Subcutaneous adipose tissue (tissue), 4 donors: Measurements from ENCODE around the gene BID. TPM values are rescaled to one million over a fixed set of nuclear protein-coding genes. Genes with fewer than 3 reads are reported as not detected.

Source experiments
- total RNA-seq, 4 donors: library from RNA; depleted of rRNA; stranded (reverse); fragments of >200 nt; gene quantifications; one replicate each; pipeline ENCODE4 v1.1.0, GENCODE V29; 2016
- TF ChIP-seq, protein P1 (sequence below): fragments of 450-650 bp; IDR thresholded peaks from one replicate; pipeline ENCODE4 v1.5.1; 2016; ENCODE audit warnings: low read depth, mild to moderate bottlenecking, control low read depth, antibody characterized with exemption, moderate library complexity

Gene BID
- total RNA-seq, 4 donors from 2014 or later: 24.2 to 53.0 (median 37.0) TPM

DNA sequence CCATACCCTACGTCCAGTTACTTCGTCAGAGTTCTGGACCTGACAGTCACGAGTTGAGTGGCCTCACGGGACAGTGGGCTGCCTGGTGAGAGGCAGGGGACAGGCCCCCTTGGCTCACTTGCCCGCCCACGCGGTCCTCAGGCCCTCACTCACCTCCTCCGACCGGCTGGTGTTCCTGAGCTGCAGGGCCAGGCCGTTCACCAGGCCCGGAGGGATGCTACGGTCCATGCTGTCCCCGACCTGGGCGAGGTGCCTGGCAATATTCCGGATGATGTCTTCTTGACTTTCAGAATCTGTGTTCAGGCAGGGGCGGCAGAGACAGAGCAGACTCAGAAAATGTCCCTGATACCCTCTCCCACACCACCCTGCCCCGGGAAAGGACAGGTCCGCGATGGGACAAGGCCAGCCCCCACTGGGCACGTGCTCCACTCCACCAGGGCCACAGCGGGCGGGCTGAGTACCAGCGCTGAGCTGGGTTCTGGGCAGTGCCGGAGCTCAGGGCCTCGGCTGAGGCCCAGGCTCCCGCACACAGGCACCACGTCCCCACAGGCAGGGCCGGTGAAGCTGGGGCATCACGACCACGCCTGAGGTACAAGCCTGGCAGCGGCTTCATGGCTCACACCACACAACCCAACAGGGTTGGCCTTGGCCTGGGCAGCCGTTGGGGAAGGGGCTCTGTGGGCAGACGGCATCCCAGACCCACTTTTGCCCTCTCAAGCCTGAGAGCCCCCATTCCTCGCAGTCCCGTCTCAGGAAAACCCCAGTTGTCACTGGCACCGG is 34.9 kb downstream of the BID start:
- TF ChIP-seq, protein P1, sequence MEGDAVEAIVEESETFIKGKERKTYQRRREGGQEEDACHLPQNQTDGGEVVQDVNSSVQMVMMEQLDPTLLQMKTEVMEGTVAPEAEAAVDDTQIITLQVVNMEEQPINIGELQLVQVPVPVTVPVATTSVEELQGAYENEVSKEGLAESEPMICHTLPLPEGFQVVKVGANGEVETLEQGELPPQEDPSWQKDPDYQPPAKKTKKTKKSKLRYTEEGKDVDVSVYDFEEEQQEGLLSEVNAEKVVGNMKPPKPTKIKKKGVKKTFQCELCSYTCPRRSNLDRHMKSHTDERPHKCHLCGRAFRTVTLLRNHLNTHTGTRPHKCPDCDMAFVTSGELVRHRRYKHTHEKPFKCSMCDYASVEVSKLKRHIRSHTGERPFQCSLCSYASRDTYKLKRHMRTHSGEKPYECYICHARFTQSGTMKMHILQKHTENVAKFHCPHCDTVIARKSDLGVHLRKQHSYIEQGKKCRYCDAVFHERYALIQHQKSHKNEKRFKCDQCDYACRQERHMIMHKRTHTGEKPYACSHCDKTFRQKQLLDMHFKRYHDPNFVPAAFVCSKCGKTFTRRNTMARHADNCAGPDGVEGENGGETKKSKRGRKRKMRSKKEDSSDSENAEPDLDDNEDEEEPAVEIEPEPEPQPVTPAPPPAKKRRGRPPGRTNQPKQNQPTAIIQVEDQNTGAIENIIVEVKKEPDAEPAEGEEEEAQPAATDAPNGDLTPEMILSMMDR: no peak

DNA sequence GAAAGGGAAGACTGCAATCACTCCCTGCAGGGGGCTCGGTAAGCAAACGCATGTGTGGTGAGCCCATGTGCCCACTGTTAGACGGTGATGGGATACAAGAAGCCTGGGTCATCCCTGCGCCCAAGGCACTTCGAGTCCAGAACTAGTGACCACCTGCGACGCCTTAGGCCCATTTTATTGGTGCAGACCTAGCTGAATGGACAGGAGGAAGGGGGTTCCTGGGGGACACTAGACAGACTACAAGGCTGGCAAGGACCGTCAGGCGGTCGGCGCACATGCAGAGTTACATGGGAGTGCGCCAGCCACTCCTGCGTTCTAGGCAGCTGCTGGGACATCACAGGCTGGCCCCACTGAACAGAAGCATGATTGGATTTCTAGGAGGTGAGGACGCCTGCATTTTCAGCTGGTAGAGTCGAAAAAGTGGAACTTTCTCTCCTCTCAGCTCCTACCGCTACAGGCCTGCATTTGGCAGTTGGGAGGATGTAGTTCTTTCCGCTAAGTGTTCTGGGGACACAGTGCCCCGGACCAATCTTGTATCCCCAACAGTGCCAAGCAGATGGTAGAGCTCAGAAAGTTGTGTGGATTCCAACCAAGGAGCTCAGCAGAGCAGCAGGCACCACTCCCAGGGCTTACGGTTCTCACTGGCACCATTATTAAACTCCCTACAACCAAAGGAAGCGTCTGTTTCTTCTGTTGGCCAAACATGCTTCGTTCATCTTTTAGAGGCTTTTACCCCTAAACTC is 35.7 kb downstream of the BID start:
- TF ChIP-seq, protein P1: no peak

GRCh38 chr22:17734187-17734586 is 40.1 kb downstream of the BID start:
- TF ChIP-seq, protein P1: no peak

- TF ChIP-seq, protein P1: no peak
Observed at GRCh38 chr22:17733466-17733865, 40.8 kb downstream of the BID start.

DNA sequence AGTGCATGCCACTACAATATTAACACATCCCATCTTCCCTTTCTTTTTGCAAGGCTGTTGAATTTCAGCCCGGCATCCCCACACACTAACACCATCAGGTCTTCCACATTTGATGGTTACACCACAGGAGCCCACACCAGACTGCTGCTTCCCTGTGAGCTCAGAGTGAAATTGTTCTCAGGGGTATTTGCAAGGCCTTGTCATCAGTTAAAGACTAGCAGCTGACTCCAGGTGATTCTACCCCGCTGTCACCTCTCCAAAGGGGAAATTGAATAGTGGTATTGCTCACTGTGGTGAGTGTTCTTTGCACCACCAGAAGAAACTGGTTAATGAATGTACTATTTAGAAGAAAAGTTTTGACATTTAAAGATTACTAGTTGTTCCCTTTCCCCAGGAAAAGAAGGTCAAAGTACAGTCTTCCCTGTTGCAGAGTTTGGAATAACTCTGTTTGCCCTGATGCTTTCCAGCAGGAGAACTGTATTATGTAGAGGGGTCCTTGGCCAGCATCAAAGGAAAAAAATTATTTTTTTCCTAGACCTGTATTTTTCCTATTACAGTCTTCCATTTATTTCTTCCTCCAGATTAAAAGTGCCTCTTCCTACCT is 41.9 kb downstream of the BID start:
- TF ChIP-seq, protein P1: no peak

DNA sequence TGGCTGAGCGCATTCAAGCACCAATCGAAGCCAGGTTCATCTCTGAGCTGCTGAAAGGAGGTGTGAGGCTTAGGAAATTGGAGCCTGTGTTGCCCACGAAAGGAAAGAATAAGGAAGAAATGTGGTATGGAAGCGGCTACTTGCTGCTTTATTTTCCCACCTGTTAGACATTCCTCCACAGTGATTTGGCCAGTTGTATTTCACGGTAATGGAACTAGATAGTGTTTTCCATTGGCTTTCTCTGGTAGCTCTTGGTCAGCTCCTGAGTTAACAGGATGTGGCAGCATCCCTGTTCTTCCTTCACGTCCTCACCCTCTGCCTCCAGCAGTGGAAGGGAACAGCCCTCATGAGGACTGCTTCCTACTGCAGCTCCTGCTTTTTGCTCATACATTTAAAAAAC is 44.7 kb downstream of the BID start:
- TF ChIP-seq, protein P1: no peak

DNA sequence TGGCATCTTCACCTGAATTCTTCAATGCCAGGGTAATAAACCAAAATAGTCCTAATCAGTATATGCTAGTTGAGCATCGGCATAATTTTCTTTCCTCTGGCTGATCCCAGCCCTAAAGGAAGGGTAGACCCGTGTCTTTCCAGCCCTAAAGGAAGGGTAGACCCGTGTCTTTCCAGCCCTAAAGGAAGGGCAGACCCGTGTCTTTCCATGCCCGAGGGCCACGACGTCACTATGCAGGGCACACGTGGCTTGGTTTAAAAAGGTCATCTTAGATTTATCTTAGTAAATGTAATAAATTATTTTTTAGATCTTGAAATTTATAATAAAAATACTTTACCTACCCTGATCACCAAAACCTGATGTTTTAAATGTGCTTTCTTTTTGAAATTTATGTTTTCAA is 45.5 kb downstream of the BID start:
- TF ChIP-seq, protein P1: no peak
